Measurements from ENCODE around the gene NDUFV3. TPM values are rescaled to one million over a fixed set of nuclear protein-coding genes. Genes with fewer than 3 reads are reported as not detected.
A peak's percentile ranks its signal among the peaks of the same experiment; 100 is the strongest.
"Not testable (repeated sequence)": the region's sequence is repeated elsewhere in the genome, so short reads cannot be mapped to it uniquely, and the experiment has no call there.

NDUFV3 gene
- total RNA-seq, 1 experiment from 2014 or later, result 10.7 TPM

- Histone ChIP-seq H3K79me2 (ENCODE audit: low read length) (peaks cover 83% of the 10 kb centered on the region), H3K9me2 (replicated peaks; ENCODE audit: insufficient read depth, low read length) (no peaks in the 10 kb centered on the region)
Measured at GRCh38 chr21:42868196-42868595, 24.9 kb upstream of the NDUFV3 start.

DNA sequence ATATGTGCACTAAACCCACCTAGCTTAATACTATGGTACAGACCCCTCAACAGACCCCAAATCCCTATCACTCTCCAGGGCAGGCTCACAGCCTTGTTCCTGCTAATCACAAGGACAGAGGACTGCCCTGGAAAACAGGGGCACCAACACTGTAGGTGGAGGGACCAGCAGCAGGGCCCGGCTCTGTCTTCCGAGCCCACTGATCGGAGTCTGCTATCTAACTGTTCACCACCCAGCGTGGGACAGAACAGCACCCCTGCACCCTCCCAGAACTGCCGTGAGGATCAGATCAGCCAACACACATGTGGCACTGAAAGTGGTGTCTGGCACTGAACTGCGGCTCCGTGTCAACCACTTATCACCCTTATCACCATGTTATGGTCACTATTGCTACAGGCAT lies 20.0 kb upstream of the NDUFV3 start:
- H3K4me3 ChIP-seq (ENCODE audit: low read length), result no peak overlapping the region
- peaks cover 39% of the 10 kb centered on the region for H3K36me3 ChIP-seq (ENCODE audit: insufficient read depth, low read length)
- no peak overlapping the region for H3K27ac ChIP-seq (ENCODE audit: low read length)
- peaks cover 71% of the 10 kb centered on the region for H3K79me2 ChIP-seq (ENCODE audit: low read length)
- H4K20me1 ChIP-seq (ENCODE audit: insufficient read depth, low read depth, low read length), result peaks cover 16% of the 10 kb centered on the region; the same call in 1 of the 2 replicates
- no peaks in the 10 kb centered on the region for H3K27me3 ChIP-seq (ENCODE audit: low read length)
- no peak overlapping the region for H3K9ac ChIP-seq (ENCODE audit: low read length)
- no peaks in the 10 kb centered on the region for H3K9me2 ChIP-seq (replicated peaks; ENCODE audit: insufficient read depth, low read length)
- no peak overlapping the region for H3K4me2 ChIP-seq (ENCODE audit: low read depth, low read length, poor library complexity, severe bottlenecking)
- no peaks in the 10 kb centered on the region for H3K9me3 ChIP-seq (ENCODE audit: low read length)
- no peak for DNase-seq
- H3K4me1 ChIP-seq (ENCODE audit: low read length), result peaks cover 8% of the 10 kb centered on the region
- no peak overlapping the region for H2AFZ ChIP-seq (ENCODE audit: low read length)

More at GRCh38 chr21:42868196-42868595, 24.9 kb upstream of the NDUFV3 start:
- DNase-seq, result no peak
- Histone ChIP-seq H3K36me3 (ENCODE audit: insufficient read depth, low read length) (peaks cover 33% of the 10 kb centered on the region), H3K9me3 (ENCODE audit: low read length) (no peaks in the 10 kb centered on the region), H2AFZ (ENCODE audit: low read length) (no peak overlapping the region), H4K20me1 (ENCODE audit: insufficient read depth, low read depth, low read length) (peaks cover 34% of the 10 kb centered on the region), H3K27ac (ENCODE audit: low read length) (no peak overlapping the region), H3K27me3 (ENCODE audit: low read length) (no peaks in the 10 kb centered on the region), H3K4me2 (ENCODE audit: low read depth, low read length, poor library complexity, severe bottlenecking) (no peak overlapping the region), H3K4me1 (ENCODE audit: low read length) (no peaks in the 10 kb centered on the region), H3K4me3 (ENCODE audit: low read length) (no peak overlapping the region), H3K9ac (ENCODE audit: low read length) (no peak overlapping the region)

DNA sequence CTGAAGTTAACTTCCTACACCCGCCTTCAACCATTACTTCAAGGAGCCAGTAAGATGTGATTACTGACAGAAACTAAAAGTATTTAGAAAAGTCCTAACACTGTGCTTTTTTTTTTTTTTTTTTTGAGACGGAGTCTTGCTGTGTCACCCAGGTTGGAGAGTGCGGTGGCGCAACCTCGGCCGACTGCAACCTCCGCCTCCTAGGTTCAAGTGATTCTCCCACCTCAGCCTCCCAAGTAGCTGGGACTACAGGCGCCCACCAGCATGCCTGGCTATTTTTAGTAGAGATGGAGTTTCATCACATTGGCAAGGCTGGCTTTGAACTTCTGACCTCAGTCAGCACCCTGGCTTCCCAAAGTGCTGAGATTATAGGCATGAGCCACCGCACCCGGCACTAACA lies 17.3 kb upstream of the NDUFV3 start:
- not testable (repeated sequence) for H3K4me2 ChIP-seq (ENCODE audit: low read depth, low read length, poor library complexity, severe bottlenecking); H3K27me3 ChIP-seq (ENCODE audit: low read length); H2AFZ ChIP-seq (ENCODE audit: low read length); H3K4me3 ChIP-seq (ENCODE audit: low read length); DNase-seq; H3K9me2 ChIP-seq (replicated peaks; ENCODE audit: insufficient read depth, low read length); H3K9ac ChIP-seq (ENCODE audit: low read length); H3K9me3 ChIP-seq (ENCODE audit: low read length); H3K27ac ChIP-seq (ENCODE audit: low read length)
- peaks cover 14% of the 10 kb centered on the region; the same call in 1 of the 2 replicates for H4K20me1 ChIP-seq (ENCODE audit: insufficient read depth, low read depth, low read length)
- peaks cover 73% of the 10 kb centered on the region for H3K79me2 ChIP-seq (ENCODE audit: low read length)
- peaks cover 19% of the 10 kb centered on the region for H3K4me1 ChIP-seq (ENCODE audit: low read length)
- H3K36me3 ChIP-seq (ENCODE audit: insufficient read depth, low read length), result peaks cover 19% of the 10 kb centered on the region

- Histone ChIP-seq H2AFZ (ENCODE audit: low read length) (no peak overlapping the region), H3K4me3 (ENCODE audit: low read length) (peak overlapping the region; percentile 90), H3K27me3 (ENCODE audit: low read length) (no peaks in the 10 kb centered on the region), H3K4me2 (ENCODE audit: low read depth, low read length, poor library complexity, severe bottlenecking) (peak overlapping the region; percentile 92), H3K36me3 (ENCODE audit: insufficient read depth, low read length) (peaks cover 5% of the 10 kb centered on the region), H3K9ac (ENCODE audit: low read length) (peak overlapping the region; percentile 94), H3K79me2 (ENCODE audit: low read length) (peaks cover 55% of the 10 kb centered on the region), H3K9me2 (replicated peaks; ENCODE audit: insufficient read depth, low read length) (no peaks in the 10 kb centered on the region), H3K27ac (ENCODE audit: low read length) (peak overlapping the region; percentile 67), H3K9me3 (ENCODE audit: low read length) (no peaks in the 10 kb centered on the region), H4K20me1 (ENCODE audit: insufficient read depth, low read depth, low read length) (peaks cover 11% of the 10 kb centered on the region; the same call in 1 of the 2 replicates), H3K4me1 (ENCODE audit: low read length) (peaks cover 19% of the 10 kb centered on the region)
- no peak for DNase-seq
Measured at GRCh38 chr21:42878678-42878992, 14.5 kb upstream of the NDUFV3 start.

DNA sequence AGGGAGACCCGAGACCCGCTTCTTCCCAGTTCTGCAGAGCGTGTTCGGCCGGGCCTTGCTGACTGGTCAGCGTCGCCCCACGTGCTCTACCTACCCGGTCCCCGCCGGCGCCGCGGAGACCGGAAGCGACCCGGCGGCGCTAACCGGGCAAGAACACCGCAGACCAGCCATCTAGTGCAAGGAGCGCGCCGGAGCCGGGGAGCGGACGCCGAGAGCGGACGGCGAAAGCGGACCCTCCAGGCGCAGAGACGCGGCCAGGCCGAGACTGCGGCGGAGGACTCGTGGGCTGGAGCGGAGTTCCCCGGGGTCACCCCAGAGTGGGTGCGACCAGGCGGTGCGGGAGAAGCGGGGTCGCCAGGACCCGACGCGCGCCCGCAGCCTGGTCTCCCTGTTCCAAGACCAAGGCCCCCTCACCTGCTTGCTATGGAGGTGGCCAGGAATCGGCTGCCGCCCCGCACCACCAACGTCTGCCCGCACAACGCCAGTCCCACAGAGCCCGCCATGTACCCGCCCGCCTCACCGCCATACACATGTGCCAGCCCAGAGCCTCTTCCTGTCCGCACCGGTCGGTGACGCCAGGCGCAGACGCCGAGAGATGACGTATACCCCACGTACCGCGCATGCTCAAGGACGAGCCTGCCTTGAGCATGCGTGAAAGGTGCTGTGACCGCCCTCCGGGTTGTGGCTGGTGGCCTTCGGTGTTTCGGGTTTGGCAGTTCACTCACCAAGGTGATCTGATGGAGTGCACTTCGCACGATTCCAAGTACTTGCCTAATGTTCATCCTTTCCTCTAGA lies 13.9 kb upstream of the NDUFV3 start, which contains the start of gene WDR4:
Gene WDR4 (minus strand): TSS at position 547 of the 795 bp plus-strand sequence. CDS start 44 bp downstream, at position 503.
- Histone ChIP-seq H3K36me3 (ENCODE audit: insufficient read depth, low read length) (peaks cover 3% of the 10 kb centered on the region; the same call in 1 of the 2 replicates), H3K9ac (ENCODE audit: low read length) (peak within 1 kb of the TSS; percentile 94), H3K27ac (ENCODE audit: low read length) (peak within 1 kb of the TSS; percentile 68), H3K9me2 (replicated peaks; ENCODE audit: insufficient read depth, low read length) (no peaks in the 10 kb centered on the region), H3K9me3 (ENCODE audit: low read length) (no peaks in the 10 kb centered on the region), H3K4me2 (ENCODE audit: low read depth, low read length, poor library complexity, severe bottlenecking) (peak within 1 kb of the TSS; percentile 92), H3K79me2 (ENCODE audit: low read length) (peaks cover 52% of the 10 kb centered on the region), H3K4me1 (ENCODE audit: low read length) (peaks cover 19% of the 10 kb centered on the region), H2AFZ (ENCODE audit: low read length) (peak within 1 kb of the TSS; percentile 56; the same call in 1 of the 2 replicates), H4K20me1 (ENCODE audit: insufficient read depth, low read depth, low read length) (peaks cover 11% of the 10 kb centered on the region; the same call in 1 of the 2 replicates), H3K27me3 (ENCODE audit: low read length) (no peaks in the 10 kb centered on the region), H3K4me3 (ENCODE audit: low read length) (peak within 1 kb of the TSS; percentile 90)
- DNase-seq, result peak; percentile 99

- no peak overlapping the region for H2AFZ ChIP-seq (ENCODE audit: low read length)
- peaks cover 52% of the 10 kb centered on the region for H3K79me2 ChIP-seq (ENCODE audit: low read length)
- peak overlapping the region; percentile 7; the same call in 1 of the 2 replicates for H3K27ac ChIP-seq (ENCODE audit: low read length)
- H3K36me3 ChIP-seq (ENCODE audit: insufficient read depth, low read length), result peaks cover 3% of the 10 kb centered on the region; the same call in 1 of the 2 replicates
- H3K9me3 ChIP-seq (ENCODE audit: low read length), result no peaks in the 10 kb centered on the region
- no peaks in the 10 kb centered on the region for H3K9me2 ChIP-seq (replicated peaks; ENCODE audit: insufficient read depth, low read length)
- peaks cover 11% of the 10 kb centered on the region; the same call in 1 of the 2 replicates for H4K20me1 ChIP-seq (ENCODE audit: insufficient read depth, low read depth, low read length)
- H3K4me3 ChIP-seq (ENCODE audit: low read length), result peak overlapping the region; percentile 90
- peak overlapping the region; percentile 92 for H3K4me2 ChIP-seq (ENCODE audit: low read depth, low read length, poor library complexity, severe bottlenecking)
- peaks cover 19% of the 10 kb centered on the region for H3K4me1 ChIP-seq (ENCODE audit: low read length)
- H3K9ac ChIP-seq (ENCODE audit: low read length), result peak overlapping the region; percentile 94
- no peak for DNase-seq
- no peaks in the 10 kb centered on the region for H3K27me3 ChIP-seq (ENCODE audit: low read length)
Measured at GRCh38 chr21:42880352-42880751, 12.8 kb upstream of the NDUFV3 start.

DNA sequence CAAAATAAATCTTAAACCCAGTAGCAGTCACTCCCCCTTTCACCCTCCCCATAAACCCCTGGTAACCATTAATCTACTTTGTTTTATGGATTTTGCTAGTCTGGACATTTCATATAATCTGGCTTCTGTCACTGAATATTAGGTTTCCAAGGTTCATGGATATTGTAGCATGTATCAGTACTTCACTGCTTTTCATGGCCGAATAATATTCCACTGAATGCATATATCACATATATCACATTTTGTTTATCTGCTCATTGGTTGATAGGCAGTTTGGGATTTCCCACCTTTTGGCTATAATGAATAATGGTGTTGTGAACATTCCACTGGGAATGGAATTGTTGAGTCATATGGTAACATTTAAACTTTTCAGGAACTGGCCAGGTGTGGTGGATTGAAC lies 9.2 kb upstream of the NDUFV3 start:
- no peak for DNase-seq
- H3K27ac ChIP-seq (ENCODE audit: low read length), result no peak overlapping the region
- no peaks in the 10 kb centered on the region for H4K20me1 ChIP-seq (ENCODE audit: insufficient read depth, low read depth, low read length)
- peaks cover 7% of the 10 kb centered on the region for H3K4me1 ChIP-seq (ENCODE audit: low read length)
- H3K9me3 ChIP-seq (ENCODE audit: low read length), result no peaks in the 10 kb centered on the region
- H3K4me2 ChIP-seq (ENCODE audit: low read depth, low read length, poor library complexity, severe bottlenecking), result no peak overlapping the region
- no peak overlapping the region for H2AFZ ChIP-seq (ENCODE audit: low read length)
- no peaks in the 10 kb centered on the region for H3K9me2 ChIP-seq (replicated peaks; ENCODE audit: insufficient read depth, low read length)
- H3K79me2 ChIP-seq (ENCODE audit: low read length), result peaks cover 17% of the 10 kb centered on the region
- H3K27me3 ChIP-seq (ENCODE audit: low read length), result no peaks in the 10 kb centered on the region
- no peaks in the 10 kb centered on the region for H3K36me3 ChIP-seq (ENCODE audit: insufficient read depth, low read length)
- H3K9ac ChIP-seq (ENCODE audit: low read length), result no peak overlapping the region
- no peak overlapping the region for H3K4me3 ChIP-seq (ENCODE audit: low read length)

DNA sequence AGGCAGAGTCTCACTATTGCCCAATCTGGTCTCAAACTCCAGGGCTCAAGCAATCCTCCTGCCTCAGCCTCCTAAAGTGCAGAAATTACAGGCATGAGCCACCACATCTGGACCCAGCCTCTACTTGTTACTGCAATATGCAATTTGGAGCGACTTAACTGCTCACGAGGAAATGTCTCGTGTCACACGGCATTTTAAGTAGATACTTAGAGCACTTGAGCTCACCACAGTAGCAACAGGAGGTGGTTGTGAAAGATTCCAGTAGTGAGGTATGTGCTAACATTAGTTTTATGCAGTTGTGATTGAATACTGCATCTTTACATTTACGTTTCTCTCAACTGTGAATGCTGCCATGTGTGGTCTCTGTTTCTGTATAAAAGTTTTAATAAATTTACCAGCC lies 5.8 kb upstream of the NDUFV3 start:
- no peaks in the 10 kb centered on the region for H3K36me3 ChIP-seq (ENCODE audit: insufficient read depth, low read length)
- no peak for DNase-seq
- H3K9ac ChIP-seq (ENCODE audit: low read length), result no peak overlapping the region
- no peaks in the 10 kb centered on the region for H3K9me2 ChIP-seq (replicated peaks; ENCODE audit: insufficient read depth, low read length)
- H3K27ac ChIP-seq (ENCODE audit: low read length), result no peak overlapping the region
- H3K4me3 ChIP-seq (ENCODE audit: low read length), result no peak overlapping the region
- no peaks in the 10 kb centered on the region for H3K79me2 ChIP-seq (ENCODE audit: low read length)
- H3K27me3 ChIP-seq (ENCODE audit: low read length), result no peaks in the 10 kb centered on the region
- no peak overlapping the region for H3K4me2 ChIP-seq (ENCODE audit: low read depth, low read length, poor library complexity, severe bottlenecking)
- H3K4me1 ChIP-seq (ENCODE audit: low read length), result peaks cover 5% of the 10 kb centered on the region
- no peaks in the 10 kb centered on the region for H3K9me3 ChIP-seq (ENCODE audit: low read length)
- no peaks in the 10 kb centered on the region for H4K20me1 ChIP-seq (ENCODE audit: insufficient read depth, low read depth, low read length)
- no peak overlapping the region for H2AFZ ChIP-seq (ENCODE audit: low read length)
